GM15510 (cell line): ENCODE results near the gene NPAS3.

Experiments used
- POLR2A ChIP-seq: IDR thresholded peaks from 3 replicates; pipeline ENCODE4 v1.6.1; 2011; ENCODE audit warnings: borderline replicate concordance; ENCODE audit not compliant: insufficient read length; ENCODE audit errors: extremely low read depth

NPAS3 gene

GRCh38 chr14:33671556-33671955 lies 732.9 kb downstream of the NPAS3 start:
- no peak for TF ChIP-seq POLR2A

- no peak for TF ChIP-seq POLR2A
Observed at GRCh38 chr14:33674927-33675326, 736.2 kb downstream of the NPAS3 start.

- no peak for TF ChIP-seq POLR2A
Observed at GRCh38 chr14:33675415-33676130, 736.9 kb downstream of the NPAS3 start.

GRCh38 chr14:33676135-33676566 lies 737.5 kb downstream of the NPAS3 start:
- TF ChIP-seq POLR2A: no peak

- TF ChIP-seq POLR2A: no peak
Observed at GRCh38 chr14:33676891-33677290, 738.2 kb downstream of the NPAS3 start.

- TF ChIP-seq POLR2A: no peak
Observed at GRCh38 chr14:33678005-33678404, 739.3 kb downstream of the NPAS3 start.

- no peak for TF ChIP-seq POLR2A
Observed at GRCh38 chr14:33679025-33679424, 740.3 kb downstream of the NPAS3 start.

- TF ChIP-seq POLR2A: no peak
Observed at GRCh38 chr14:33679461-33680225, 741.0 kb downstream of the NPAS3 start.

GRCh38 chr14:33680873-33681272 lies 742.2 kb downstream of the NPAS3 start:
- no peak for TF ChIP-seq POLR2A

GRCh38 chr14:33682760-33683159 lies 744.1 kb downstream of the NPAS3 start:
- TF ChIP-seq POLR2A: no peak

GRCh38 chr14:33685026-33685425 lies 746.3 kb downstream of the NPAS3 start:
- TF ChIP-seq POLR2A: no peak

GRCh38 chr14:33685698-33686097 lies 747.0 kb downstream of the NPAS3 start:
- TF ChIP-seq POLR2A: no peak

GRCh38 chr14:33686218-33686617 lies 747.5 kb downstream of the NPAS3 start:
- TF ChIP-seq POLR2A: no peak

- TF ChIP-seq POLR2A: no peak
Observed at GRCh38 chr14:33686856-33687255, 748.2 kb downstream of the NPAS3 start.

- TF ChIP-seq POLR2A: no peak
Observed at GRCh38 chr14:33689680-33690079, 751.0 kb downstream of the NPAS3 start.

GRCh38 chr14:33691907-33692306 lies 753.2 kb downstream of the NPAS3 start:
- no peak for TF ChIP-seq POLR2A
